NCI-H524 treated with DMSO at 0.1 percent for 48 hours (cell line): ENCODE results near the gene OSMR.

Experiments used
- DNase-seq: peaks from one replicate; lab custom pipeline; 2025; lab: John Stamatoyannopoulos, UW

OSMR gene

DNA sequence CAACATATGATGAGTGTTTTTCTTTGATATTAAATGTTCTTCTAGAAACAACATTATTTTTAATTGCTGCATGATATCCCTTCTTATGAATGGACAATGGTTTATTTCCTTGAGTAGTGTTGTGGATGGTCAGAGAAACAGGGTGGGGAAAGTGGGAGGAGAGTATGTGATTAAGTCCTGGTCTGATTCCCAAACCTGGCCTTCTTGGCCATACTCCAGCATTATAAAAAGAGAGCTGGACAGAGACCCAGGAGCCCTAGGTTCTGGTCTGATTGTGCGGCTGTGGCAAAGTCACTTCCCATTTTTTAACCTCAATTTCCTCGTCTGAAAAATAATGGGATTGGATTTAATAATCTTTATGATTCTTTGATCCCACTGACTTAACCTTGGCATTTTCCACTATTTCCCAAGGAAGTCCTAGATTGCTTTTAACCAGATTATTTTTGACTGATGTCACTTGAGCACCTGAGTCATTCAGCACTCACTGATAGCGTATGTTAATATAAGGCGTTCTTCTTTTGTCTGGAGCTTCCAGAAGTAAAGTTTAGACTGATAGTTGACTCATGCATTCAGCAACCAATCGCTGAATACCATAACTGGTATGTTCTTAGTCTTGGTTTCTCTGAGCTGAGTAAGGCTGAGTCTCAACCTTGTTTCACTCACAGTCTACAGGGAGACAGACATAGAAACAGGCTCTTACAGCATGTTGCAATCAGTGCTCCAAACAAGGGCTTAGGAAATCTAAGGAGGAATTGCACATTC is 26.2 kb downstream of the OSMR start:
- DNase-seq = no peak

DNA sequence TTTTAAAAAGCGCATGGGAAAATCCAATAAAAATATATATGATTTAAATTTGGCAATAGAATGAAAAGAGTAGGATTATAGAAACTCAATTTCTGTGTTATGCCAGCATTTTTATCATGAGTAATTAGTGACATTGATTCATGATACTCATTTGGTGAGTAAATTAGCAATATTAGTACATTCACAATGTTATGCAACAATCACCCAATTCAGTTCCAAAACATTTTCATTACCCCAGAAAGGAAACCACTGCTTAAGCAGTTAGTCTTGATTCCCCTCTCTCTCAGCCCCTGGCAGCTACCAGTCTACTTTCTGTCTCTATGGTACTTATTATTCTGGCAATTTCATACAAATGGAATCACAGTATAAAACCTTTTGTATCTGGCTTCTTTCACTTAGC is 27.0 kb downstream of the OSMR start:
- no peak for DNase-seq

DNA sequence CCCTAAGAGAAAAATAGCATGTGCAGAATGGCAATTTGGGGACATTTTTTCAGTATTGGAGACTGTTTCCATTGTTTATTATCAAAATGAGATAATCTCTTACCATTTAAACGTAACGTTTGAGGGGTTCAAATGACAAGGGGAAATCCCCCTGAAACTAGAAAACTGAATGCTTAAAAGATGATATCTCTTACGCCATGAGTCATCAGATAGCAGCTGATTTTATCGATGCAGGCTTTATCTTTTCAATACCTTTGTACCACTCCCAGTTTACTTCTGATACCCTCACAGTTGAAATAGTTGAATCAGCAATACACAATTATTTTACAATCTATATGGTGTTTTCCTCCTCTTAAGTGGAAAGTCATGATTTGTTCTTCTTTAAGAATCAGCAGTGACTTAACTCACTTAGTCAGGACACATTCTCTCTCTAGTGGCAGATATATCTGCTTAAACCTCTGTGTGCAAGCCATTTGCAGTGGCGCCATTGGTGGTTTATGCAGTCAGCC is 29.2 kb downstream of the OSMR start:
- DNase-seq = no peak

DNA sequence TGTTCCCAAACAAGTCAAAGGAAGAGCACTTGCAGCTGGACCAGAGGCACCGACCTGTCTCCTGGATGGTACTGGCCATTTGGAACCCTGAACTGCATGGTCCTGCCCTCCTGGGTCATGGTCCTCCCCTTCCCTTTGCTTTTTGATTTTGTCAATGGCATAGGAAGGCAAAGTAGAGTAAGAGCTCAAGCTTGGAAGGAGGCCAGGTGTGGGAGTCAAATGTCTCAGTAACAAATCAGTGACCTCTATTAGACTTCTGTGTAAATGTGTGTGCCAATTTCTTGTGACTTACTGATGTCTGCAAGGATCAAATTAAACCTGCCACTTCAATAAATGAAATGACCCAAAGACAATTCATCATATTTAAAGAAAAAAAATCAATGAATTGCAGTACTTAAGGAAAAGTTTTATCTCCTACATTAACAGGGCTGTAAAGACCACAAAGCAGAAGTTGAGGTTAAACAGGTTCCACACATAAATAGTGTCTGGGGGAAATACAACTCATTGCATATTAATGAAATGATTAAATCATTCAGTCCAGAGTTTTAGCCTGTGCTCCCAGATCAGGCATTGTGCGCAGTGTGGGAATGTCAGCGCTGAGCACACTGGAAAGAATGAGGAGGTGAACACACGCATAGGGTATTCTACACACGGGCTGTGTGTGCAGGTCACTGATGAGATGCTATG is 32.7 kb downstream of the OSMR start:
- DNase-seq = no peak

DNA sequence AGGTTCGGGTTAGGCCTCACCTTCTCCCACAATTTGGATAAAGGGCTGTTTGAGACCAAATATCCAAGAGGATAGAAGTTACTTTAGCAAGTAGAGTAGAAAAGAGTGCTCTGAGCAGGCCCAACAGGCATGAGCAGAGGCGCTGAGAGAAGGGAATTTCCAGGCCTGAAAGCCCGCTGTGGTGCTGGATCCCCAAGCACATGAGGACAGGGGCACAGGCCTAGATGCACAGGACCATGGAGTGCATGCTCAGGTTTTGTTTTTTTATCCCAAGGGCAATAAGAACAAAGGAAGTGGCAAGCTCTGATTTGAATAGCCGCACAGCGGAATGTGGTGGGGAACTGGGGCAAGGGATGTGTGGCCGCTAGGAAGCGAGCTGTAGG is 33.3 kb downstream of the OSMR start:
- no peak for DNase-seq

DNA sequence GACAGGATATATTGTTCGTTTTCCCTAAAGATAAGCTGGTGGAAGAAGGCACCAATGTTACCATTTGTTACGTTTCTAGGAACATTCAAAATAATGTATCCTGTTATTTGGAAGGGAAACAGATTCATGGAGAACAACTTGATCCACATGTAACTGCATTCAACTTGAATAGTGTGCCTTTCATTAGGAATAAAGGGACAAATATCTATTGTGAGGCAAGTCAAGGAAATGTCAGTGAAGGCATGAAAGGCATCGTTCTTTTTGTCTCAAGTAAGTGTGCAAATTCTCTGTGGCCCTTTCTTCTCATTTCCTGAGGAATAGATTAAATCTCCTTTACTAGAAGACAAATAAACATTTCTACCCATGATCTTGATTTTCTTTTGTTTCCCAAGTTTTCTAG is 38.0 kb downstream of the OSMR start:
- DNase-seq = no peak

DNA sequence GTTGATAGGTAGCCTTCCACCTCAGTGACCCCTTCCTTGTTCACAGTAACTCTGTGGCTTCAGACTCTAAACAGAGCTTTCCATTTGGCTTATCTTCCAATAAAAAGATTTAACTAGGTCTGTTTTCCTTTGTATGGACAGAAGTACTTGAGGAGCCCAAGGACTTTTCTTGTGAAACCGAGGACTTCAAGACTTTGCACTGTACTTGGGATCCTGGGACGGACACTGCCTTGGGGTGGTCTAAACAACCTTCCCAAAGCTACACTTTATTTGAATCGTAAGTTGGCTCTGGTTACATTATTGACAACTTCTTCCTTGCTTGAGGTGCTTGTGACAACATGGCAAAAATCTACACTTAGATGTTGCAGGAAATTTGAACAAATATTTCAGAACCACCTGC is 39.4 kb downstream of the OSMR start:
- no peak for DNase-seq

DNA sequence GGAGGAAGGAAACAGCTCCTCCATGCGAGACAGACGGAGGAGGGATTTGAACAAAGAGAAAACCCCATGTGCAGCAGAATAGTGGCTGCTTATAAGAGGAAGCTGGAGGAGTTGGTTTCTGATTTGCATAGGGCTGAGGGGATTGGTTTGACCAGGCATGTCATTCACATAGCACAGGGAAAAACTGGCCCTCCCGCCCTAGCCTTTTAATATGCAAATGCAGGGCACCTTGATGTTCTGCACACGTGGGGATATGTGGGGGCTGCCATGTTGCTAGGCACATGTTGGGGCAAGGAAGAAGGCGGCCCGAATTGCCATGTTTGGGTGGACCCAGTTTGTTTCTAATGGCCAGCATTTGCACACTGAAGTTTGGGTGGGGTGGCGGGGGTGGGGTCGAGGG is 42.2 kb downstream of the OSMR start:
- no peak for DNase-seq

DNA sequence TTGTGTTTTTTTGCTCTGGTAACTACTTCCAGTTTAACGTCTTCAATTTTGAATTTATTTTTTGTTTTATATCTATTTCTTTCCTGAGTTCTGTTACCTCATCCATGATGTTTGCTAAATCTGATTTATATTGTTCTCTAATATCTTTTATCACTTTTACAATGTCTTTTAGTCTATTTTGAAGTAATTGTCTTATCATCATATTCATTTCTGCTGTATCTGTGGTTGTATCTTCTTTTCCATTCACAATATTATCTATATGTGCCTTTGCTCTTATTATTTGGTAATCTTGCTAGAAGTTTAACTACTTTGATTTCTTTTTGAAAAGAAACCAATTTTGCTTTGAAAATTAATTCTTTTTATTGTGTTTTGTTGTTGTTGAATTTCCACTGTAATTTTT is 43.6 kb downstream of the OSMR start:
- DNase-seq = no peak

DNA sequence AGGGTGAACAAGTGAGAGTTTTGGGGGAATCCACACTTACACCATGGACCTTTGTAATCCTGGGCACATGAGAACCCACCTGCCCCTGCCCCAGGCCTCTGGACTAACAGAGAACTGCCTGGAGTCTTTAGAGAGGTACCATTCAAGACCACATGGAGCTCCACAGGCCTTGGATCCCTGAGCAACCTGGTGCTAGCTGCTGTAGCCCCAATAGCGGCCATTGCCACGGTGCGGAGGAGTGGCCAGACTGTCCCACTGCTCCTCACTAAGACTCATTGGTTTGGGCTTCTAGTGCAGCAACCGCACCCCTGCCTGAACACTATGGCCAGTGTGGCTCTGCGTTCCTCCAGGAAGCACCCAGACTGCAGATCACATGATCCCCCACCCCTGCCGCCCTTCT is 45.8 kb downstream of the OSMR start:
- DNase-seq = no peak

DNA sequence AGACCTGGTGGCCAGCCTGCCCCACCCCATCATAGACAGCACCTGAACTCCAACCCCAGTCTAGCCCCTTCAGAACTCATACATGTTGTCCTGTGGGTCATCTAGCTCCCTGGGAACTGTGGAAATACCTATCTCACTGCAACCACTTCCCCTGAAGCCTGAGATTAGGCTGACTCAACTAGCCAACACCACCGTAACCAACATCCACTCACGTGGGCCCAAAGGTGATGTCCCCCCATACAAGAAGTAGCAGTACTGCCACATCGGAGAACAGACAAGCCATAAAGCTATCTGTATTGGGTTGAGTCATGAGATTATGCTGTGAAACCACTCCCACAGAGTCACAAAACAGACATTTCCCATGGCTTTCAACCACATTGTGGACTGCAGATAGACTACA is 46.6 kb downstream of the OSMR start:
- no peak for DNase-seq

DNA sequence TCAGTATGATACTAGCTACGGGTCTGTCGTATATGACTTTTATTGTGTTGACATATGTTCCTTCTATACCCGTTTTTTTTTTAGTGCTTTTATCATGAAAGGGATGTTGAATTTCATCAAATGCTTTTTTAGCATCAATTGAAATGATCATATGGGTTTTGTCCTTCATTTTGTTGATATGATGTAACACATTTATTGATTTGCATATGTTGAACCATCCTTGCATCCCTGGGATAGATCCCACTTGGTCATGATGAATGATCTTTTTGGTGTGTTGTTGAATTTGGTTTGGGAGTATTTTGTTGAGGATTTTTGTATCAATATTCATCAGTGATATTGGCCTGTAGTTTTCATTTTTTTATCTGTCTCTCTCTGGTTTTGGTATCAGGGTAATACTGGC is 50.9 kb downstream of the OSMR start:
- DNase-seq = no peak

DNA sequence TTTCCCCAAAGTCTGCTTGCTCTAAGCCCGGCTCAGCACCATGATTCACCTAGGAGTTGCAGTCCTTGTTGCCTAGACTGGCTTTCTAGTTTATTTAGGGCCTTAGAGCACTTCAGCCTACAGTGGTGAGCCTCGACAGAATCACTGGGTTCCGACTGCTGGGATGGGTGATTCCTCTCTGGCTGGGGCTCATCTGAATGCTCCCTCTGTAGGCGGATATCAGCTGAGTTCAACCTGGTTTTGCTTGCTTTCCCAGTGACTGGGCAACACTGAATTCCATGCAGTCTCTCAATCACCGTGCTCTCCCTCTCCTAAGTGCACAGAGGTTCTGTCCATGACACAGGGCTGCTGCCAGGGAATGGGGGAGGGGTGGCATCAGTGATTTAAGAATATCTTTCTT is 54.1 kb downstream of the OSMR start:
- DNase-seq = no peak

DNA sequence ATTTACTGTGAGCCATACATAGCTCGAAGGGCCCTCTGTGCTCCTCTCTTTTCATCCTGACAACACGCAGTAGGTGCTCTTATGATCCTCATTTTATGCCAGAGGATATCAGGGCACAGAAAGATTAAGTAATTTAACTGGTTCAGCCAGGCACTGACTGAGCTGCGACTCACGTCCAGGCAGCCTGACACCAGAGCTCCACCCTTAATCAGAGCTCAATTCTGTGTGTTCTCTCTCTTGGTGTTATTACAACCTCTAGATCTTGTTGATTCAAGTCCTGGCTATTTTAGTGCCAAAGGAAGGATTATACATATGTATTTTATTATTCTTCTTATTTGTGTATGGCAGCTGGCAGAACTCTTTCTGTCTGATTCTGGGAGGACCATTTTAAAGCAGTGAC is 59.7 kb downstream of the OSMR start:
- no peak for DNase-seq

DNA sequence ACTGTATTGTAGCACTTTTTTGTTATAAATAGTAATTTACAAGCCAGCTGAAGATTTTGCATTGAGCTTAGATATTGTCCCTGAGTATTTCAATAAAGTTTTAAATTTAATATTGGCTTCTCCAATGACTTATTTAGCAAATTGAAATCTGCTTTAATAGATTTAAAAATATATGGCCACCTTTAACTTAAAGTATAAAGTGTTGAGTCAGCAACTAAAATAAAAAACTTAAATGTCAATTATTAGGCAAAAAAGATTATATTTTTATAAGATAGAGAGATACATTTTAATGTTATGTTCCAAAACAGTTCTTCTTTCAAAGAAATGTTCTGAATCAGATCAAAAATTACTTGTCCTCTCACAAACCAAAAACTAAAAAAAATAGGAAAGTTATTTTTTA is 60.7 kb downstream of the OSMR start:
- DNase-seq = no peak

DNA sequence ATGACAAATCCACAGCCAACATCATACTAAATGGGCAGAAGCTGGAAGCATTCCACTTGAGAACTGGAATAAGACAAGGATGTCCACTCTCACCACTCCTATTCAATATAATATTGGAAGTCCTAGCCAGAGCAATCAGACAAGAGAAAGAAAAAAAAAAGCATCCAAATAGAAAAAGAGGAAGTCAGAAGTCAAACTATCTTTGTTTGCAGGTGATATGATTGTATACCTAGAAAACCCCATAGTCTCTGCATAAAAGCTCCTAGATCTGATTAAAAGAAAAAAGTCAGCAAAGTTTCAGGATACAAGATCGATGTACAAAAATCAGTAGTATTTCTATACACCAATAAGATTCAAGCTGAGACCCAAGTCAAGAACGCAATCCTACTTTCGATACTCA is 66.1 kb downstream of the OSMR start:
- DNase-seq = no peak

DNA sequence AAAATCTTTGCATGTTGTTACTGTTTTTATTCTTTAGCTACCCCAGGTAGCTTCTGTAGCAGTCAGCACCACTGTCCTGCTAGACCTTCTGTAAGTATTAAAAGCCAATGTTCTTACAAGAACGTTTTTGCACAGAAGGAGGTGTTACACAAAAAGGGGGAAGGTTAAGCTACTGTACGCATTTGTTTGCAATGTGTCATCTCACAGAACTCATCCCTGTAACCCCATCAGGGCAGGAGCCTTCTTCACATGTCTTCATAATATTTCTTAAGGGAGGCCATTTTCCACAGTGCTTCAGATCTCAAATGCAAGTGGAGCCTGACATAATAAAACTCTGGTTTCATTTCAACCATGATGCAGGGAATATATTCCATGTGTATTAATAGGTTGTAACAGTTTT is 67.9 kb downstream of the OSMR start:
- no peak for DNase-seq

DNA sequence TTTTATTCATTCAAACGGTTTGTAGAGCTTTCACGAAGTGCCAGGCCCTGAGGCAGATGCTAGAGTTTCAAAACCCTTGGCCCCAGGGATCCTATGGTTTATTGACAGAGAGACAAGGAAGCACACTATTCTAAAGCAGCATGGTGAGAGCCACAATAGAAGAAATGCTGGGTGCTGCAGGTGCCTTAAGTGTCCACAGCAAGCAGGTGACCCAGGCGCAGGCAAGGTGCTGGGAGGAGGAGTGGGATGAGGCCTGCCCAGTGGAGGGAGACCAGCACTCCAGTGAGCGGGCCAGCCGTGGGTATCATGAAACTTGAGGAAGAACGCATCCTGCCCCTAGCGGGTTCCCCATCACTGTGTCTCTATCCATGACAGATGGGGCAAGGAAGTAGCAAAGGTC is 71.0 kb downstream of the OSMR start:
- no peak for DNase-seq

DNA sequence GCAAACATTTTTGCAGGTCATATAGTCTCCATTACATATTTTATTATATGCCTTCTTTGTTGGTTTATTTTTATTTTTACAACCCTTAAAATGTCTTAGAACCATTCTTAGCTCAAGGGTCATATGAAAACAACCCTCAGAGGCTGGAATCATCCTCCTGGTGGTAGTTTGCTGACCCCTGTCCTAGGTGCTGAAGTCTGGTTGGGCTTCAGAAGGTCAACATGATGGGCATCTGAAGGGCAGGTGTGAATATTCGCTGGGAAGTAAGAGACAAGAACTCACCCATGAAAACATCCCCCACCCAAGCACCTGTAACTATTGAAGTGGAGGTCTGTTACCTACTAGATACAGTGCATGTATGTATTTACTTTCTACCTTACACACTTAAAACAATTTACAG is 75.4 kb downstream of the OSMR start:
- DNase-seq = no peak

DNA sequence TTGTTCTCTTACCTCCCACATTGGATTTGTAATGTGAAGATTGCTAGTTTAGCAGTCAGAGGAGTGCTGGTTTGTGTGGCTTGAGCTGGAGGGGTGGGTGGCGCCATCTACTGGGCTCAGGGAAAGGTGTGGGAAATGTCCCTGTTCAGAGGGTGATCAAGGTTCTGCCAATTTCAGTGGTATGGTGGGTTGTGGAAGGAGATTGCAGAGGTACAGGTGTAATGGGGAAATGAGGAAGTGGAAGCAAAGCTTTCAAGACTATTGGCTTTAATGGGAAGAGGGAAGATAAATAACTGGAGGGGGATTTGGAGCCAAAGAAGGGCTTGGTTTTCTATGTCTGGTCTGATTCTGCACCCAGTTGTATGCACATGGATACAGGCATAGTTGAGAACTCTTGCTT is 76.4 kb downstream of the OSMR start:
- no peak for DNase-seq

DNA sequence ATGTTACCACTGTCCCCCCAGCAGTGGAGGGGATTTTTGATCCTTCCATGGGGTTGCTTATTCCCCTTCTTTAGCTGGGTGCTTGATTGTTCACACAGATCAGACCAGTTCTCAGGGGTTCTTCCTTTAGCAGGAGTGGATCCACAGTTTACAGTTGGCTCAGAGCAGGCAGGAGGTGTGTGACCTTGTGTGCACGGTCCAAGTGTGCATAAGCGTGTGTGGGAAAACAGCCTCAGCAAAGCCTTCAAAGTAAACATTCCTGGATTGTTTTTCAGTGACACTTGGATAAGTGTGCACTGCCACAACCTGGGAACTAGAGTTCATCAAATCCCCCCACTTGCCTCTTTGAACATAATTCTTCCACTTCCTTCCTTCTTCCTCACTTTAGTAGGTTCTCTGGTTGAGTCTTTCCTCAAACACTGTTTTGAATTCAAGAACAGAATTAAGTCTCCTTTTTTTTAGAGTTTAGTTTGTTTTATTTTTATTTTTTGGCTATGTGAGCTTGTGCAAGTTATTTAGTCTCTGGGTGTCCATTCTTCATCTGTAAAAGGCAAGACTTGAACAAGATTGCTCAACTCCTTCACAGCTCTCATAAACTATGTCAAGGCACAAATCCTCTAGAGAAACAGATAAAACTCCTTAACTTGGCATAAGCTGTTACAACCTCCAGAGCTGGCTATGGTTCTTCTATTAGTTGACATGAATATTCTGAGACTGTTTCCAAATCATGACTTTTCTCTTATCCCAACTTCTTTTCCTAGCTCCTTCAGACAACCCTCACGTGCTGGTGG is 78.0 kb downstream of the OSMR start:
- no peak for DNase-seq

DNA sequence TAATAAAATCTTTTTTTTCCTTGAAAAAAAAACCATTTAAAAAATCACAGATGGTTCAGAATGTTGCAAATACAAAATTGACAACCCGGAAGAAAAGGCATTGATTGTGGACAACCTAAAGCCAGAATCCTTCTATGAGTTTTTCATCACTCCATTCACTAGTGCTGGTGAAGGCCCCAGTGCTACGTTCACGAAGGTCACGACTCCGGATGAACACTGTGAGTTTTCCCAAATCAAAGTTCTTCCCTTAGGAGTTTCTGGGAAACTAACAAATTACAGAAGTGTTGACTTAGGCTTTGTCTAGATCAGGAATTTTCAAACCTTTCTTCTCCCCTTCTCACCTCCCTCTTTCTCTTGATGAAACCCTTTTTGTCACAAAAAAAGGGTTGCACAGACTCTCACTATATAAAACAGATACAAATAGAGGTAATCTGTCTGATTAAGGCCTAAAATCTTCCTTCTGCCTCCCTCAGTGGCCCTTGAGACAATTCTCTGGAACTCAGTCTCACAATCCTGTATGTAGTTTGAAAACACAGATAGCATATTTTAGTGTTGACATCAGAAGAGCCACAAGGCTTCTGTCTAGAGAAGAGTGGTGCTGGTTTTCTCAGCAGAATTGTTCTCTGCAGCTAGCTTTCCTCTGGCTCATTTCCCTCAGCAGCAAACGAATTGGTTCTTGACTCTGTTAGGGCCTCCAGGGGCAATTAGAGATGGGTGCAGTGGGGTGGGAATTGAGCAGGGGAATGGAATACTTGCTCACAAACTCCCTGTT is 79.5 kb downstream of the OSMR start:
- DNase-seq = no peak
